A673 (cell line): ENCODE results near the gene SORBS2. TPM values are rescaled to one million over a fixed set of nuclear protein-coding genes. Genes with fewer than 3 reads are reported as not detected.

Experiments used
- BruUV-seq: library from RNA; stranded (reverse); fragments of 400-500 nt; replicated peaks from 2 replicates; lab custom pipeline; 2021; lab: Mats Ljungman, UMichigan
- CTCF ChIA-PET: fragments of 300-600 bp; sonication (Branson Sonifier 250); formaldehyde crosslinking; loops from one replicate; lab custom pipeline; 2022; ENCODE audit warnings: antibody characterized with exemption; lab: Charles Lee
- POLR2A ChIA-PET: fragments of 300-600 bp; sonication (Branson Sonifier 250); formaldehyde crosslinking; loops from one replicate; lab custom pipeline; 2022; ENCODE audit warnings: antibody characterized with exemption; ENCODE audit not compliant: low non-redundant PET; lab: Charles Lee
- DNase-seq: peaks from one replicate; pipeline ENCODE4 v3.0.0-alpha.2; 2015; ENCODE audit warnings: low spot score
- H3K27ac ChIP-seq: fragments of 200-600 bp; sonication (generic); 2 replicates; pipeline ENCODE4 v1.5.1; 2016; ENCODE audit warnings: mixed run types, low read depth, mild to moderate bottlenecking, mixed read lengths, antibody characterized with exemption, low read length; ENCODE audit not compliant: poor library complexity, severe bottlenecking
- H3K27me3 ChIP-seq: fragments of 200-600 bp; sonication (generic); replicated peaks from 2 replicates; pipeline ENCODE4 v1.6.1; 2017; ENCODE audit warnings: mixed run types, low read depth, mild to moderate bottlenecking, mixed read lengths, antibody characterized with exemption, low read length; ENCODE audit not compliant: insufficient read depth, poor library complexity
- H3K36me3 ChIP-seq: fragments of 200-600 bp; sonication (generic); 2 replicates; pipeline ENCODE4 v1.6.1; 2016; ENCODE audit warnings: mixed run types, mild to moderate bottlenecking, mixed read lengths, antibody characterized with exemption, low read length; ENCODE audit not compliant: insufficient read depth, poor library complexity, severe bottlenecking
- H3K4me1 ChIP-seq: fragments of 200-600 bp; sonication (generic); 2 replicates; pipeline ENCODE4 v1.6.1; 2017; ENCODE audit warnings: mixed run types, mild to moderate bottlenecking, mixed read lengths, antibody characterized with exemption, low read length; ENCODE audit not compliant: insufficient read depth, poor library complexity, severe bottlenecking
- H3K4me3 ChIP-seq: fragments of 200-600 bp; sonication (generic); 2 replicates; pipeline ENCODE4 v1.5.1; 2016; ENCODE audit warnings: low read depth, mixed run types, mild to moderate bottlenecking, mixed read lengths, low read length; ENCODE audit not compliant: poor library complexity, severe bottlenecking
- H3K9me3 ChIP-seq: fragments of 200-600 bp; sonication (generic); 2 replicates; pipeline ENCODE4 v1.6.1; 2016; ENCODE audit warnings: mixed run types, low read depth, mild to moderate bottlenecking, mixed read lengths, antibody characterized with exemption, low read length; ENCODE audit not compliant: poor library complexity, severe bottlenecking
- CTCF ChIP-seq: fragments of 300-800, 200-600 bp; sonication (generic); conservative IDR thresholded peaks from 2 replicates; pipeline ENCODE4 v1.5.1; 2017; ENCODE audit warnings: low read depth, mild to moderate bottlenecking, antibody characterized with exemption, low read length, moderate library complexity, mixed read lengths
- EZH2 ChIP-seq: fragments of 200-600 bp; sonication (generic); IDR thresholded peaks from 2 replicates; pipeline ENCODE4 v1.6.1; 2017; ENCODE audit warnings: borderline replicate concordance, low read depth, mild to moderate bottlenecking, mixed read lengths, antibody characterized with exemption, low read length; ENCODE audit not compliant: poor library complexity, severe bottlenecking
- intact Hi-C: fragments of 100-400 bp; cut with micrococcal nuclease; formaldehyde crosslinking; loops from one replicate; pipeline ENCODE4 v1.10.0; 2022; ENCODE audit not compliant: unreplicated experiment
- total RNA-seq: library from RNA; stranded (reverse); gene quantifications from 2 replicates; pipeline ENCODE4 v1.2.3, GENCODE V29; 2021

SORBS2 gene
- total RNA-seq, 1 experiment from 2014 or later, result not detected

DNA sequence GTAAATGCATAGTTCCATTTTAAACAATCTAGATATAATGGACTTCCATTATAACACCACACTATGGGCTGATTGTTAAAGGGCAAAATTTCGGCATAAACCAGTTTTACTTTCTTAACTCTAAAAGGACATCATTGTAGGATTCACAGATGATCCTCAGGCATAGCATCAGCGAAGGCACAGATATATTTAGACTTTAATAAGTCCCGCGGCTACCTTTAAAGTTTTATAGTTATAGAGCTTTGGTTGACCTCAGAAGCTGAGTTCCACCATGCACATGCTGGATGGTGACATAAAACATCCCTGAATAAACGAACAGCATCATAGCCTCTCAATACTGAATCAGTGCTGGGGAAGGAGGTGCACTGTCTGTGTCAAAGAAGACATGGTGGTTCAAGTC is 151.7 kb downstream of the SORBS2 start:
- intact Hi-C loops, result no loop called here
- no peaks in the 10 kb centered on the region for H3K36me3 ChIP-seq
- TF ChIP-seq EZH2 (no peak), CTCF (no peak)
- H3K9me3 ChIP-seq, result no peaks in the 10 kb centered on the region
- peaks cover 29% of the 10 kb centered on the region for H3K27me3 ChIP-seq
- ChIA-PET CTCF (no interaction called here), POLR2A (no interaction called here)
- BruUV-seq, result no TSS peak
- no peak overlapping the region for H3K27ac ChIP-seq
- DNase-seq, result no peak
- no peak overlapping the region for H3K4me3 ChIP-seq
- no peaks in the 10 kb centered on the region for H3K4me1 ChIP-seq

DNA sequence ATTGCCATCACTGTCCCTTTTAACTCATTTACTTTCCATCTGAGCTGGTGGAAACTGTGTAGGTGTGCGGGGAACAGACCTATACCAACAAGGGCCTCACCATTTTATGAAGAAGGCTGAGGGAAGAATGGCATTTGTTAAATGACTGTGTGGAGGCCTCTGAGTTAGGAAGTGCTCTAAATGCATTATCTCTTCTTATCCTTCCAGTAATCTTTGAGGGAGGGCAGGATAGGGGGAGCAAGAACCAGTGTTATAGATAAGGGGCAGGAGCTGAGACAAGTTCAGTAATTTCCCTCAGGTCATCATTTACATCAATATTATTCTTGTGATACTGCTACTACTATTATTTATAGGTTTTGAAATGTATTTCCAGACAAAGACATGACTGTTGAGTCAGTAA is 154.3 kb downstream of the SORBS2 start:
- CTCF ChIA-PET, result no interaction called here
- no peak for DNase-seq

GRCh38 chr4:185657183-185657582 is 154.8 kb downstream of the SORBS2 start:
- DNase-seq, result no peak
- H3K4me3 ChIP-seq, result no peak overlapping the region
- no TSS peak for BruUV-seq
- ChIA-PET POLR2A (no interaction called here), CTCF (no interaction called here)
- no peak overlapping the region for H3K27ac ChIP-seq
- no peaks in the 10 kb centered on the region for H3K9me3 ChIP-seq
- intact Hi-C loops, result no loop called here
- TF ChIP-seq EZH2, result no peak
- TF ChIP-seq CTCF, result no peak
- no peaks in the 10 kb centered on the region for H3K4me1 ChIP-seq
- no peaks in the 10 kb centered on the region for H3K36me3 ChIP-seq
- H3K27me3 ChIP-seq, result peaks cover 37% of the 10 kb centered on the region

More for the DNA sequence above, 154.3 kb downstream of the SORBS2 start:
- Histone ChIP-seq H3K4me3 (no peak overlapping the region), H3K36me3 (no peaks in the 10 kb centered on the region), H3K9me3 (no peaks in the 10 kb centered on the region), H3K27ac (no peak overlapping the region), H3K27me3 (peaks cover 37% of the 10 kb centered on the region), H3K4me1 (no peaks in the 10 kb centered on the region)
- intact Hi-C loops, result no loop called here
- POLR2A ChIA-PET, result no interaction called here
- no TSS peak for BruUV-seq
- TF ChIP-seq CTCF (no peak), EZH2 (no peak)
